Liver (tissue), 9 donors: Measurements from ENCODE around the gene SH3TC2. TPM values are rescaled to one million over a fixed set of nuclear protein-coding genes. Genes with fewer than 3 reads are reported as not detected.

Experiments
- DNase-seq: peaks from one replicate; pipeline ENCODE4 v3.0.0-alpha.2; 2017; ENCODE audit warnings: low spot score
- H3K27ac ChIP-seq, 2 donors: one replicate each; pipeline ENCODE4 v1.7.0; 2013; ENCODE audit warnings: inconsistent platforms in 2 of 2, low read length in 2 of 2, control low read depth in 1 of 2, low read depth in 1 of 2, mild to moderate bottlenecking in 1 of 2
- H3K27me3 ChIP-seq, 4 donors: one replicate each; pipeline versions ENCODE4 v1.6.1 to v1.7.0; 2013; ENCODE audit warnings: low read length in 3 of 4, inconsistent platforms in 1 of 4, mild to moderate bottlenecking in 1 of 4, moderate library complexity in 1 of 4; ENCODE audit not compliant: control insufficient read depth in 4 of 4, insufficient read depth in 4 of 4
- H3K36me3 ChIP-seq, 4 donors: one replicate each; pipeline versions ENCODE4 v1.6.1 to v1.7.0; 2013; ENCODE audit warnings: low read length in 3 of 4, mild to moderate bottlenecking in 3 of 4, low read depth in 1 of 4, moderate library complexity in 1 of 4; ENCODE audit not compliant: control insufficient read depth in 4 of 4, insufficient read depth in 3 of 4
- H3K4me1 ChIP-seq, 4 donors: one replicate each; pipeline versions ENCODE4 v1.6.1 to v1.7.0; 2013; ENCODE audit warnings: low read length in 3 of 4, mild to moderate bottlenecking in 3 of 4, moderate library complexity in 1 of 4; ENCODE audit not compliant: control insufficient read depth in 4 of 4, insufficient read depth in 4 of 4
- H3K4me3 ChIP-seq, 3 donors: one replicate each; pipeline versions ENCODE4 v1.6.1 to v1.7.0; 2013; ENCODE audit warnings: low read length in 3 of 3, control low read depth in 1 of 3, low read depth in 1 of 3, mild to moderate bottlenecking in 1 of 3
- H3K9ac ChIP-seq, 2 donors: one replicate each; pipeline ENCODE4 v1.7.0; 2013; ENCODE audit warnings: low read length in 2 of 2, mild to moderate bottlenecking in 2 of 2, moderate library complexity in 2 of 2, control low read depth in 1 of 2, low read depth in 1 of 2
- H3K9me3 ChIP-seq, 4 donors: one replicate each; pipeline versions ENCODE4 v1.6.1 to v1.7.0; 2013; ENCODE audit warnings: low read length in 3 of 4; ENCODE audit not compliant: control insufficient read depth in 4 of 4
- CTCF ChIP-seq: fragments of 150-350 bp; IDR thresholded peaks from 2 replicates; pipeline ENCODE4 v1.5.1; 2017; ENCODE audit warnings: improper control_type of control experiment, low read depth, low read length; ENCODE audit not compliant: missing input control
- GABPA ChIP-seq, 2 donors: IDR thresholded peaks in 1 of 2; conservative IDR thresholded peaks in 1 of 2; 2 replicates each; pipeline ENCODE4 v1.6.1; 2016; ENCODE audit warnings: antibody characterized with exemption in 2 of 2, mild to moderate bottlenecking in 1 of 2, moderate library complexity in 1 of 2
- HNF4A ChIP-seq, 2 donors: conservative IDR thresholded peaks; 2 replicates each; pipeline ENCODE4 v1.6.1; 2016; ENCODE audit warnings: antibody characterized with exemption in 2 of 2, mild to moderate bottlenecking in 2 of 2
- HNF4G ChIP-seq: IDR thresholded peaks from 2 replicates; pipeline ENCODE4 v1.6.1; 2016; ENCODE audit warnings: antibody characterized with exemption
- JUND ChIP-seq, 2 donors: IDR thresholded peaks; 2 replicates each; pipeline ENCODE4 v1.6.1; 2016; ENCODE audit warnings: antibody characterized with exemption in 2 of 2
- NR2F2 ChIP-seq: IDR thresholded peaks from 2 replicates; pipeline ENCODE4 v1.6.1; 2016; ENCODE audit warnings: antibody characterized with exemption
- RAD21 ChIP-seq, 2 donors: IDR thresholded peaks; 2 replicates each; pipeline ENCODE4 v1.6.1; 2016; ENCODE audit warnings: antibody characterized with exemption in 2 of 2, mild to moderate bottlenecking in 2 of 2
- REST ChIP-seq: IDR thresholded peaks from 2 replicates; pipeline ENCODE4 v1.6.1; 2016; ENCODE audit warnings: antibody characterized with exemption, mild to moderate bottlenecking
- RXRA ChIP-seq, 2 donors: IDR thresholded peaks; 2 replicates each; pipeline ENCODE4 v1.6.1; 2017 to 2018; ENCODE audit warnings: antibody characterized with exemption in 2 of 2, mild to moderate bottlenecking in 1 of 2
- SP1 ChIP-seq: IDR thresholded peaks from 2 replicates; pipeline ENCODE4 v1.6.1; 2018; ENCODE audit warnings: antibody characterized with exemption, mild to moderate bottlenecking
- YY1 ChIP-seq: IDR thresholded peaks from 2 replicates; pipeline ENCODE4 v1.6.1; 2016; ENCODE audit warnings: antibody characterized with exemption, mild to moderate bottlenecking
- ZBTB33 ChIP-seq: IDR thresholded peaks from 2 replicates; pipeline ENCODE4 v1.6.1; 2016; ENCODE audit warnings: antibody characterized with exemption
- WGBS: extraction: QIAGEN DNeasy Blood & Tissue Kit; methylation state at CpG from one replicate; pipeline ENCODE4 v1.1.7; 2013; 5-methylcytosine and 5-hydroxymethylcytosine counted together
- polyA plus RNA-seq, 2 donors: library from polyadenylated mRNA; stranded (reverse) in 1 of 2; unstranded in 1 of 2; fragments of 200-250 nt in 1 of 2; fragments of >200 nt in 1 of 2; fragmentation: Nextera tagmentation in 1 of 2; extraction: Ambion mirVana in 1 of 2; gene quantifications; one replicate each; pipeline versions ENCODE4 v1.2.1 to v1.2.3, GENCODE V29; 2013 to 2015
- total RNA-seq, 2 donors: library from RNA; depleted of rRNA; stranded (reverse); fragments of >200 nt; gene quantifications; one replicate each; pipeline ENCODE4 v1.2.3, GENCODE V29; 2014
- donor health status: healthy.
- donor health status: healthy.
- donor health status: healthy.
- donor health status: healthy.
- donor health status: healthy.

SH3TC2 gene
- total and polyA plus RNA-seq, 4 donors, result 0.31 to 6.2 (median 0.57) TPM

GRCh38 chr5:149039506-149039905, 23.4 kb downstream of the SH3TC2 start:
- DNase-seq, result no peak
- Histone ChIP-seq H3K27ac (no peak overlapping the region), H3K9ac (no peak overlapping the region), H3K9me3 (no peaks in the 10 kb centered on the region), H3K4me1 (peaks cover 3 to 5% (median 3%) of the 10 kb centered on the region in 4 donors), H3K27me3 (no peaks in the 10 kb centered on the region), H3K36me3 (no peaks in the 10 kb centered on the region), H3K4me3 (no peak overlapping the region)
- TF ChIP-seq YY1 (no peak), CTCF (no peak), GABPA (IDR thresholded peaks at IDR 0.05 in 1 of 2, conservative IDR thresholded peaks at IDR 0.05 in 1 of 2) (no peak), RAD21 (IDR thresholded peaks at IDR 0.05) (no peak), JUND (IDR thresholded peaks at IDR 0.05) (no peak), RXRA (IDR thresholded peaks at IDR 0.05) (no peak), HNF4A (conservative IDR thresholded peaks at IDR 0.05) (no peak), SP1 (no peak), HNF4G (no peak)
- WGBS, result 83% methylated on average over 2 of the region's 2 CpGs

GRCh38 chr5:149038336-149039080, 24.4 kb downstream of the SH3TC2 start:
- 85% methylated on average over 6 of the region's 6 CpGs for WGBS
- TF ChIP-seq RAD21 (IDR thresholded peaks at IDR 0.05), result no peak
- no peak for TF ChIP-seq NR2F2
- no peak for TF ChIP-seq ZBTB33
- TF ChIP-seq REST, result no peak
- no peak for TF ChIP-seq JUND (IDR thresholded peaks at IDR 0.05)
- no peak for TF ChIP-seq SP1
- no peak for TF ChIP-seq YY1
- peak; percentile 22 for DNase-seq
- no peaks in the 10 kb centered on the region for H3K36me3 ChIP-seq
- no peaks in the 10 kb centered on the region for H3K27me3 ChIP-seq
- H3K9ac ChIP-seq, result no peak overlapping the region
- H3K4me1 ChIP-seq, result peaks cover 3 to 5% (median 3%) of the 10 kb centered on the region in 4 donors
- no peaks in the 10 kb centered on the region for H3K9me3 ChIP-seq
- H3K27ac ChIP-seq, result no peak overlapping the region
- no peak overlapping the region for H3K4me3 ChIP-seq
